Activated gamma-delta T cell treated with anti-CD3 and anti-CD28 coated beads, Interleukin-2, amount 50 U/mL, for 16 hours (primary cell): ENCODE results near the gene FAM229B.

Source experiments
- DNase-seq: peaks from one replicate; pipeline ENCODE4 v3.0.0-alpha.2; 2020; ENCODE audit warnings: low read depth

Gene FAM229B

GRCh38 chr6:112144145-112144926 is 56.9 kb downstream of the FAM229B start:
- DNase-seq, result no peak

DNA sequence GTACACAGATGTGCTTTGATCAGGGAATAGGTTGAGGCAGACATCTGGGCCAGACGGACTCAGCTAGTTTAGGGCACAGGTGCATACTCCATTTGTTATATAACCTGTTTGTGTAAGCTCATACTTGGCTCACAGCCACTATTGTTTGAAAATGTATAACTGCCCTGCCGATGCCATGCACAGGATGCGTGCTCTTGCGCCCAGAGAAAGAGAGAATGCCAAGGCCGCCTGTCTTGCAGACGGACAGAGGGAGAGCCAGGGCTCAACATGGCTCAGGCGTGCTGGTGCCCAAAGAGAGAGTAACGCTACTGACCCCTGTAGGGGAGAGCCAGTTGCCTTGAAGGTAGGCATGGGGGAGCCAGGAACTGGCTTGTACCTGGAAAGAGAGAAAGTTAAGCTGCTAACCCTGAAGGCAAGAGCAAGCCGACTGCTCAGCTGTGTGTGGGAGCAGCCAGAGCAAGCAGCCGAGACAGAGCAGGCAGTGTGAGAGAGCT is 57.7 kb downstream of the FAM229B start:
- DNase-seq, result no peak

- no peak for DNase-seq
These were observed 60.7 kb downstream of the FAM229B start for GRCh38 chr6:112148103-112148502.

GRCh38 chr6:112149236-112149635 is 61.8 kb downstream of the FAM229B start:
- no peak for DNase-seq

DNA sequence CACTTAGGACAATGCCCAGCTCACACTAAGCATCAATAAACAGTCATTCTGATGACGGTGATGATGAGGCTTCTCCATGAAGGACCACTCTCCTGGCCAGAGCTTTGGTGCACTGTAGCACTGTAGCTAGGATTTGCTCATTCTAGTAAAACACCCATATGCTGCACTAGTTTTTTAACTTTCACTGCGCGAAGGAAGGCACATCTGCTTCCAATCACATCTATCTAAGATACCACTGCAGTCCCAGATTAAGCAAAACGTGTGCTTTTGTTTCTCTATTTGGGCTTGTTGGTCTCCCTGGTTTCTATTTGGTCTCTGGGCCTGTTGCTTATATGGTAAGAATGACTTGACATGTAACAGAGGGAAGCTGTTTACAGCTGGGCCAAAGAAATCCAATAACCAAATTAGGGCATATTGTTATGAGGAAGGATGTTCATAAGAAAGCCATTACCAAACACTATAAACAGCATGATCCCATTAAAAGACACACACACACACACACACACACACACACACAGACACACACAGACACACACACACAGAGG is 62.4 kb downstream of the FAM229B start:
- DNase-seq, result no peak

DNA sequence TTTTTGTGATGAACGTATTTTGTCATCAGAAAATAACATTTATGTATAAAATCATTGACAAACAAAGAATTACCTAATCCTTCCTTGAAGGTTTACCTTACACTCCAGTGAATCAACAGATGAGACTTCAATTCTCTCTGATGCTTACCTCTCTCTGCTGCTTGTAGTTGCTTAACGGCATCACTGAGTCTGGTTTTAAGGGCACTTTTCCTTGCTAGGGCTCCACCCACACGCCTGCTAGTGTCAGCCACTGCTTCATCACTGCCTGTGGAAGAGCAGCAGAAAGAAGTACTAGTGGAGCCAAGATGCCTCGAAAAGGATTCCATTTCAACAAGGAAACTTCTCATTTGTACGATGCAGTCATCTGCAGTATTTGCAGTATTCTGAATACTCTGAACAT is 63.0 kb downstream of the FAM229B start:
- no peak for DNase-seq
